HG03045 (cell line): Measurements from ENCODE around the gene GHRHR.

Experiments used
- ATAC-seq: cut with Tn5 transposase; IDR thresholded peaks from one replicate; pipeline ENCODE4 v1.9.1; 2021; ENCODE audit warnings: mild to moderate bottlenecking, moderate library complexity; ENCODE audit not compliant: unreplicated experiment

The GHRHR gene

DNA sequence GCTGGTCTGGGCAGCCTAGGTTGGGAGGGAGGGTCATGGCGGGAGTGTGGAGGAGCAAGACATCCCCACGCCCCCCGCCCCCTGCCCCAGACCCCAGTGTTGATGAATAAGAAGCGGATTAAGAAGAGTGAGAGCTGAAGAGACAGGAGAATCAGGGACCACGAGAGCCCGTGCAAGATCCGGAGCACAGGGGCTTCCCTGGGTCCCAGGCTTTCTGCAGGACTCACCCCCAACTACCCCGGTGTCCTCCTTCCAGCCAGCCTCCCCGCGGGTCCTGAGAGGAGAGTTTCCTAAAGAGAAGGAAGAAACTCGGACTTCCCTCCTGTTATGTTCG lies 20.1 kb downstream of the GHRHR start:
- no peak for ATAC-seq

DNA sequence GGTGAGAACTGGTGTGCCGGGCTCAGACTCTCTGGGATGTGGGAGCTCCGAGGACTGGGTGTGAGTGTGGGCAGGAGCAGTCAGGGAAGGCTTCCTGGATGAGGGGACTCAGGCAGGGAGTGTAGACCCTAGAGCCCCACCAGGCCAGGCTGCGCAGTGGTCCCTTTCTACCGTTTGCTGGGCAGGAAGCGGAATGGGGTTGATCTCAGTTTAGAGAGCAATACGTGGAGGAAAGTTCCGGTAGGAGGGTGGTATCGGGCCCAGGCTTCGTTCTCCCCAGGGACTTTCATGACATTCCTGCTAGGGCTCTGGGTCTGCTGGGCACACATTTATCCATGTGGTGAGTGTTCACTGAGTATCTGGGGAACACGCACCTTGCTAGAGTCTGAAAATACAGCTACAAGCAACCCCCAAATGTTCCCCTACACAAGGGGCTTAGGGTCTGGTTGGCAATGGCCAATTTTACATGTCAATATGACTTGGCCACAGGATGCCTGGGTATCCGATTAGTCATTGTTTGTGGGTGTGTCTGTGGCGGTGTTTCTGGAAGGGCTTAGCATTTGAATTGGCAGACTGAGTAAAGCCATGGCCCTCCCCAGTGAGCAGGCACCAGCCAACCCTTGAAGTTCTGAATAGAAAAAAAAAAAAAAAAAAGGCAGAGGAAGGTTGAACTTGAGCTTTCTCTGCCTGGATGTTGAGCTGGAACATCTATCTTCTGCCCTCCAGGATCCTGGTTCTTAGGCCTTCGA lies 20.8 kb downstream of the GHRHR start:
- no peak for ATAC-seq

DNA sequence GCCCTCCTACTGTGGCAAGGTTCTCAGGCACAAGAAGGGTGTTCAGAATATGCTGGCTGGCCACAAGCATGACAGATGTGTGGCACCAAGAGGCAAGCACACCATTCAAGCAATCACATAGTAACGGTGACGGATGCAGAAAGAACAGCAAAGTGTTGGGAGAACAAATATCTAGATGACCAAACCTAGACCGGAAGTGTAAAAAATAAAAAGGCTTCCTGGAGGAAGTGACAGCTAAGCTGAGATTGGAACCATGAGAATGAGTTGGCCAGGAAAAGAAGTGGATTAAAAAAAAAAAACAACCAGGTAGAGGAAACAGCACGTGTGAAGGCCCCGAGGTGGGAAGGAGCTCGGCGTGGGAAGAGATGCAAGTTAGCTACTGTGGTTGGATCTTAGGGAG lies 22.0 kb downstream of the GHRHR start:
- ATAC-seq: no peak

DNA sequence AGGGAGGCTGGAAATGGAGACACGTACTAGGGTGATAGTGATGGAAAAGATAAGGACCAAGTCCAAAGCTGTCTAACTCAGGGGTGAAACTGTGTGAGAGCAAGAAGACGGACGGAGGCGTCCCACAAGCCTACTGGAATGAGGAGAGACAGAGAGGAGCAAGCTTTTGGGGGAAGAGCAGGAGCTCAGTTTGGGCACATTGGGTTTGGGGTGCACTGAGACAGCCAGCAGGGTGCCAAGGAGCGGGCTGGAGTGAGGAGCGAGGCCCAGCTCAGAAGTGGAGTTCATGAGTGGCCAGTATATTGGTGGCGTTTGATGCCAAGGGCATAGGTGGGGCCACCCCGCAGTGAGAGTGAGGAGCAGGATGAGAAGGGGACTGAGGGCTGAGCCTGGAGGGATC lies 22.6 kb downstream of the GHRHR start:
- ATAC-seq: no peak

DNA sequence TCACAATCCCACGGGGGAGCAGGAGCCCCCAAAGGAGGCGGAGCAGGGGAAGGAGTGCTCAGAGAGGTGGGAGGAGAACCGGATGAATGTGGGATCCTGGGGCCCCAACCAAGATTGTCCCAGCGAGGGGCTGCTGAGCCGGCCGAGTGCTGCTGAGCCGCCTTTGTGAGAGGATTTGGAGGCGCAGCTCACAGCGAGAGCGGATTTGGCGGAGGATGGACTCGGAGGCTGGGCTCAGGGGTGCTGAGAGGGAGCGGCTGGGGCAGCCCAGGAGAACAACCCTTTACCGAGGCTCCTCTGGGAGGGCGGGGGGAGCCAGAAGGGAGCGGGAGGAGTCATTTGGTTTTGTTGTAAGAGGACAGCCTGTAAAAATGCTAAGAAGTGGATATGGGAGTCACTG lies 23.0 kb downstream of the GHRHR start:
- no peak for ATAC-seq

DNA sequence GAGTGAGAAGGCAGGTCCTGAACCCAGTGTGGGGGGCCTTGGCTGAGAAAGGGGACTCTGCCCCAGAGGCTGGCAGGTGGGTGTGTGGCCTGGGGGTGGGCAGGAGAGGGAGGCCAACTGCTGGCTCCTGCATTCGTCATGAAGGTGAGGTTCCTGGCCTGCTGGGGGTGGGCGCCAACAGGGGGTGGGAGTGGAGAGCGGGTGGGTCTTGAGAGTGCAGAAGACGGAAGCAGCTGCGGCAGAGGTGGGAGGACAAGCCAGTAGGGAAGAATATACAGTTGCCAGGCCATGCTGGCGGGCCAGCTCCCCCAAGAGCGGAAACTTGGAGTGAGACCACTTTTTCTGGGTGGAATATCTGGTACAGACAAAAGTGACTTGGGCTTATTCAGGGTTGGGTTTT lies 23.4 kb downstream of the GHRHR start:
- no peak for ATAC-seq

DNA sequence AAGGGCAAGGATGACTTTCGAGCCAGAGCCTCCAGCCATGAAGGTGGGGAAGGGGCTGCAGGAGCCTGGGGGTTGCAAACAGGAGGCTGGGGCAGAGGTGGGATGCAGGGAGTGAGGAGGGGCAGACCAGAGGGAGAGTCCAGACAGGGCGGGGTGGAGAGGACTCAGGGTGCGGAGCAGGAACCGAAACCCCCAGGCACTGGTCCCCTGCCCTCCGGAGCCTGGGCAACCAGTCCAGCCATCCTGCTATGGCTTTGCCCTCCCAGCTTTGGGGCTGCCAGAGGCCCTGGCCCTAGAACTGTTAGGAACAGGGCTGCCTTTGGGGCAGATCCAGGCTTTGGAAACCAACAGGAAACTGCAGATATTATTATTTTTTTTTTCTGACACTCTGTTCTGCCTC lies 24.2 kb downstream of the GHRHR start:
- ATAC-seq: no peak

DNA sequence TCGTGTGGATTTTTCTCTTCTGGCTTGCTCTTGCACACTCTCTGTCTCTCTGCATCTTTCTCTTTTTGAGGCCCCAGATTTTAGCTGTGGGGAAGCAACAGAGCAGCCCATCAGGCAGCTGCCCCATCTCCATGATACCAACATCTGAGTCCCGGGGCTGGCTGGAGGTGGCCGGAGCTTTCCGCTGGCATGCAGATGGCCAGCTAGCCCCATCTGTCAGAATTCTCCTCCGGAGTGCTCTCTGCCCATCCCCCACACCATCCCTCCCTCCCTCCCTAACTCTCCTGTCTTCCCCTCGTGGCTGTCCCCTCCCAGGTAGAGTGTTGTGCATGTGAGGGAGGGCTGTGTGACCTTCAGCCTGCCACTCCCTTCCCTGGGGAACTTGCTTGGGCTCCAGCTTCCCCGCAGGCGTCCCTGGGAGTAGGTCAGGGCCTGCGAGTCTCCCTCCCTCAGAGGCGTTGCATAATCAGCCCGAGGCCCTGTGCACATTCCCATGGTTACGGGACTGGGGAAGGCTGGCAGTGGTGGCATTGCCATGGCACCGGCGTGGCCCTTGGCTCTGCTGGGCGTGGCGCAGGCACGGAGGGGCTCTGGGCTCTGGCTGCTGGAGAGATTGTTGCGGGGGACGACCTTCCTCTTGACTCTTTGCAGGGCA lies 24.7 kb downstream of the GHRHR start:
- no peak for ATAC-seq

DNA sequence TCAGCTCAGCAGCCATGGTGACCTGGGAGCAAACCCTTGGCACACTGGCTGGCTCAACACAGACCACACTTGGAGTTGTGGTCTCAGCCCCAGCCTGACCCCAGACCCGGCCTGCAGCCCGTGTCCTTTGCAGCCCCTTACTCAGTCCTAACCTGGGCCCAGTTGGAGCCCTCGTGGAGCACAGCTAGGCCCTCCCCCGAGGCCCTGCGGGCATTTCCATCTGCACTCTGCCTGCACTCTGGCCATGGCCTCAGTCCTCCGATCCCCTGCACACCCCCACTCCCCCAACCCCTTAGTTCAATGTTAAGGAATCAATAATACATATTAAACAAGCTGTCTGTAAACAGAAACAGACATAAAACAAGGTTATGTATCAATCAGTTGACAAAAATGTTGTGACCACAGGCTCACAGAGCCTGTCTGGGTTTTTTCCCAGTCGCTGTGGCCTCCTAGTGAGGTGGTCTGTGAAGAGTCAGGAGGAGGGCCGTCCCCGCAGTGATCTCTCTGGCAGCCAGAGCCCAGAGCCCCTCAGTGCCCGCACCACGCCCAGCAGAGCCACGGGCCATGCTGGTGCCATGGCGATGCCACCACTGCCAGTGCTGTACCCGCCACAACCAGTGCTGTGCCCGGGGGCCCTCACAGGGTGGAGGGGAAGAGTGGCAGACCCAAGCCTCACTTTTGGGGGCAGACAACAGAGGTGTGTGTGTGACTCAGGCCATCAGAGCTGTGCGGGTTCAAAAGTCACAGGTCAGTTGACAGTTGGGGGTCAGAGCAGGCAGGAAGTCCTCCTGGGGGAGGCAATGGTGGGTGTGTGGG lies 25.5 kb downstream of the GHRHR start:
- ATAC-seq: no peak

DNA sequence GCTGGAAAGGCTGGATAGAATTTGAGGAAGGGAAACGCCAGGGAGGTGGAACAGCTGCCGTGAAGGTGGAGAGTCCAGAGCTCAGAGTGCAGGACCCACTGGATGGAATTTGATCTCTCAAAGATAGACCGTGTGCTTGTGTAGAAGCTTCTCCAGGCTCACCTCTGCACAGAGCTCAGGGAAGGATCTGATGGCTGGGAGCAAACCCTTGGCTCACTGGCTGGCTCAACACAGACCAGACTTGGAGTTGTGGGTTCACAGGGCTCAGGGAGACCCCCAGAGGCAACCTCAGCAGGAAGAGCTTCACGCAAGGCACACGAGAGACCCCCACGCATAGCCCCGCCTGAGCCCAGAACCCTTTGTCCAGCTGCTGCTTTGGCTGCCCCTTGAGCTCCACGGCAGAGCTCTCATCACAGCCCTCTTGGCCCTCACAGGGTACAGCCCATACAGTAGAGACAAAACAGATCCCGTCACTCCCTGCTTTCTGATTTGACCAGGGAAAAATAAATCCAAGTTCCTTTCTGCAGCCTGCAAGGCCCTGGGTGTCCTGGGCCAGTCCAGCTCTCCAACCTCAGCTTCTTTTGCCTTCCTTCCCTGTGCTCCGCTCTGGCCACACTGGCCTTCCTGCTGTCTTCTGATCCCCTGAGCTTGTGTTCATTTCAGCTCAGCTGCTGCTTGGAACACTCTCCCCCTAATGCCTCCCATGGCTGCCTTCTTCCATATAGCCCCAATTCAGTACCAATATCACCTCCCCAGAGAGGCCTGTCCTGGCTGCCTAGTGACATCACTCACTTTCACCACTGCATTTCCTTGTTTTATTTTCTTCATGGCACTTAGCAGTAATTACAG lies 26.3 kb downstream of the GHRHR start:
- ATAC-seq: no peak

DNA sequence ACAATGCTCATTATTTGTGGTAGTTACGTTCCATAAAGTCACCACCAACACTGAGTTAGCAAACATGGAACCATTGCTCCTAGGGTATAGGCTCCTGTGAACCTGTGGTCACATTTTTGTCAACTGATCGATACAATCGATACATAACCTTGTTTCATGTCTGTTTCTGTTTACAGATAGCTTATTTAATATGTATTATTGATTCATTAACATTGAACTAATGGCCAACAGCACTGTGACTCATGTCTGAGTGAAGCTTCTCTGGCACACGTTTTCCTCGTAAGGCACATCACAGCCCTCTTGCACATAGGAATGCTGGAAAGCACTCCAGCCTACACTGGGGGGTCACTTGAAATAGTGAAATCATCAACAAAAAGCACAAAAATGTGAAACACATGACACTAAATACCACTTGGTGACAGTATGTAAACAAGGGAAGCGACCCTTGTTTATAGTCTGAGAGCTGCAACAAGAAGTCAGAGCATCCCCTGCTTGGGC lies 27.0 kb downstream of the GHRHR start:
- no peak for ATAC-seq

DNA sequence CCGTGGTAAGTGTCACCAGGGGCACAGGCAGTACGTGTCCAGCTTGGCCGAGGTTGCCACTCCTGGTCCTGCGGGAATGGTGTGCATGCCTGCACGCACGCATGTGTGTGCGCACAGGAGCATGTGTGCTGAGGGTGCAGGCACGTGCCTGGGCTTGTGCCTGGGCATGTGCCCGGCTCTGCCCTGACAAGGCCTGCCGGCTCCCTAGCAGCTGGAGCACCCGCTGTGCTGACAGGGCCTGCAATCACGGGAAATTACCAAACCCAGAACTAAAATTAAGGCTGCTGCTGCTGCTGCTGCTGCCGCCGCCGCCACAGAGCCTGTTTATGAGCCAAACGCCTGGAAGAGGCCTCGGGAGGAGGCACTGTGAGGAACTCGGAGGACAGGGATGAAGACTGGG lies 28.7 kb downstream of the GHRHR start:
- ATAC-seq: no peak

DNA sequence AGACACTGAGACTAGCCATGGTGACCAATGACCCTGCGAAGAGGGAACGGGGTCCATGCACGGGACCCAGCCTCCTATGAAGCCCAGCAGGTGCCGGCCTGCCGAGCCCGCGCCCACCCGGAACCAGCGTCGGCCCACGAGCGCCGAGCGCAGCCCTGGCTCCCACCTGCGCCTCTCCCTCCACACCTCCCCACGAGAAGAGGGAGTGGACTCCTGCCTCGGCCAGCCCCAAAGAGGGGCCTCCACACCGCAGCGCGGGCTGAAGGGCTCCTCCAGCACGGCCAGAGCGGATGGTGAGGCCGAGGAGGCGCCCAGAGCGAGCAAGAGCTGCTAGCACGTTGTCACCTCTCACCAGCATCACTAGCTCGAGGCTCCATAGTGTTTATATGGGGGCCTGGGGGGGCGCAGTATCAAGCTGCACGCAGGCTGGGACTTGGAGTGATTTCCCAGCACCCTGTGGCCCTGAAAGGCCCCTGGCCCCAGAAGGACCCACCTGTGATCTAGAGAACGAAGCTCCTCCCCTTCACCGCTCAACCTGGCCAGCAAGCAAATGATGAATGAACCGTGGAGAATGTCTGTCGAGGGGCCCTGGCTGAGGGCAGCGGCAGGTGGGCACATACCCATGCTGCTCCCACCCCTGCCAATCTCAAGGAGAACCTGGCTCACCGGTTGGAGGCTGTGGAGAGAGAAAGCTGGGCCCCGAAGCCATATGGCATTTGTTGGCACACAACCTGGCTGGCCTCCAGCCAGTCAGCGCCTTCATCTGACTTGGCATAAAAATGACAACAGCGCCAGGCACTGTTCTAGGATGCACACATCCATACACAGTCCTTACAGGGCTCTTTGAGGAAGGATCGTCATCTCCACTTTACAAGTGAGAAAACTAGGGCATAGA lies 30.7 kb downstream of the GHRHR start:
- no peak for ATAC-seq

DNA sequence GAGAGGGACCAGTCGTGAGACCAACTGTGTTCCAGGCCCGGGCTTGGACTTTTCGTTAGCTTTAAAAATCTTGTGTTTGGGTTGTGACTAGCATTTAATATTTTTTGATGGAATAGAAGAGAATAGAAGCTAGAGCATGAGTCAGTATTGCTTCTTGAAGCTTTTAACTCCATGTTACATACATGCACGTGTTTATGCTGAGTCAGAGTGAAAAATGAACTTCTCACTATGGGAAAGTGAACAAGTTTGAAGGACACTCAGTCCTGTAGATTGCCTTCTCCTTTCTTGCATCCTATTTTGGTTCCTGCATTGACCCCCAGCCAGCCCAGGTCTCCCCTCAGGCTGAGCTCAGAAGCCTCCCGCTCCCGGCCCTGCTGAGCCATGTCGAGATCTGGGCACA lies 31.8 kb downstream of the GHRHR start:
- ATAC-seq: no peak

DNA sequence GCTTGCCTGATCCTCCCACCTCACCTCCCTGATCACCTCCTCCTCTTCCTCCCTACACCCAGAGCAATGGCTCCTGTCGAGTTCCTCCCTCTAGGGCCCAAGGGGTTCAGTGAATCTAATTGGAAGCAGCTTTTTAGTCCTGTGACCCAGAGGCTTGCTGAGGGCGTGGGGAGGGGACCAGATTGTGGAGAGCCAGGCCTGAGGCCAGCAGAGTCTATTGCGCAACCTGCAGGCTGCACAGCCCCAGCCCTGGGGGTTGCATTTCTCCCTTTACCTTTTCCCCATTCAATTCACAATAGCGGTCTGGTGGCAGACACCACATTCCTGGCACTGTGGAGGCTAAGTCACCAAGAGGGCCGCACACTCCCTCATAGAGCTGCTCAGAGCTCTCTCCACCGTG lies 32.5 kb downstream of the GHRHR start:
- no peak for ATAC-seq

DNA sequence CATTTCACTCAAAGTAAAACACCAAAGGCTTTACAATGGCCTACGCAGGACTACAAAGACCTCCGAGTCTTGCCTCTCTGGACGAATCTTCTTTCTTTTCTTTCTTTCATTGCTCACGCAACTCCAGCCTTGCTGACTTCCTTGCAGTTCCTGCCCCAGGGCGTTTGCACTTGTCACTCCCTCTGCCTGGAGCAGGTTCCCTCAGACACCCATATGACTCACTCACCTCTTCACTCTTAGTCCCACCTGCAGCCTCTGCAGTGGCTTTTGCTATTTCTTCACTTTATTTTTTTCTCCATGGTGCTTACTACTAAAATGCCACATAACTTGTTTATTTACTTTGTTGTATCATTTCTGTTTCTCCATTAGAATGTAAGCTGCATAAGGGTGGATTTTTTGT lies 33.1 kb downstream of the GHRHR start:
- no peak for ATAC-seq

DNA sequence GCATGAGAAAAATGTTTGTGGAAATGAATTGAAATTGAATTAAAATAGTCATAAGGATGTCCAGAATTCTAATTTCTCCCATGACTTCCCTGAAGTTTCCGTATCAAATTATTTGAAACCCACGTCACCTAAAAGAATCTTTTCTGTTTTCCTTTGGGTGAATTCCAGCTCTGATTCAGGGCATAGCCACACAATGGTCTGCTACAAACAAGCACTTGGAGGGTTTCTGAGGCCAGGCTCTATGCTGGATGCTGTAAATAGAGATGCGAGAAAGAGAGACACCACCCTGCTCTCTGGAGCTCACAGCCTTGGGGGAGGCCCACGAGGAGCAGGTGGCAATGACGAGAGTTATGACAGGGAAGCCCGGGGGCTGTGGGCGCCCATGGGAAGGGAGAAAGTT lies 33.6 kb downstream of the GHRHR start:
- no peak for ATAC-seq

DNA sequence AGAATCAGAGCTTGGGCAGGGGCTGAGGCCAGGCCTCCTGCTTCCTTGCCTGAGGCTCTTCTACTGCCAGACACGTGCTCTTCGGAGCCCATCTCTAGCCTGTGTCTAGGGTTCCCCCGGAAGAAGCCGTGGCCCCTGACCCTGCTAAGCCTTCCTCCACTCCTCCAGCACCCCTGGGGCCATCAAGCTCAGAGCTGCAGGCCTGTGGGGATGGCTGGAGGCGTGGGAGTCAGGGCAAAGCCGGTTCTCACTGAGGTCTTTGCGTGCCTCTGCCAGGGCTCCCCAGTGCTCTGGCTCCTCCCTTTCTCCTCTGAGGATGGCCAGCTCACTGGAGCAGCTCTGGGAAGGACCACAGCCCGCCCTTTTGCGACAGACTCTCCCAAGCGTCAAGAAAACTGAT lies 34.4 kb downstream of the GHRHR start:
- ATAC-seq: no peak

DNA sequence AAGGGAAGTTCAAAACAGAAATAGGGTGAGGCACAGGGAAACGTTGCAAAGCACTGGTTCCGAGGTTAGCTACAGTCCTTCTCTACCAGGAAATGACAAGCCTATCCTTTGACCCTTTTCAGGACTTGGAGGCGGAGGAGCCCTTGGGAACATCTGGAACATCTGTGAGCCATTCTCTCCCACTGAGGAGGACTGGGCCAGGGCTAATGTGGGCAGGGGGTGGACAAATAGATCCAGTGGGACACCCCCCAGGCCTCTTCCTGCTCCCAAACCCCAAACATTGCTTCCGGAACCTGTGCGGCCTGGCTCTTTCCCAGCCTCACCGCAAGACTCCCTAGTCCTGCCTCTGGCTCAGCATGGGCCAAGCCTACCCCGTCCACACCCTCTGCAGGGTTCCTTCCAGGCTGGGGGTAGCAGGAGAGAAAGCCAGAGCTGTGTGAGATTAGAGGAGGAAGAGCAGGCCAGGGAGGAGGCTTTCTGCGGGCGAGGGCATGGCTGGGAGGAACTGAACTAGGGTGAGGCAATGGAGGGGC lies 36.5 kb downstream of the GHRHR start:
- ATAC-seq: no peak

DNA sequence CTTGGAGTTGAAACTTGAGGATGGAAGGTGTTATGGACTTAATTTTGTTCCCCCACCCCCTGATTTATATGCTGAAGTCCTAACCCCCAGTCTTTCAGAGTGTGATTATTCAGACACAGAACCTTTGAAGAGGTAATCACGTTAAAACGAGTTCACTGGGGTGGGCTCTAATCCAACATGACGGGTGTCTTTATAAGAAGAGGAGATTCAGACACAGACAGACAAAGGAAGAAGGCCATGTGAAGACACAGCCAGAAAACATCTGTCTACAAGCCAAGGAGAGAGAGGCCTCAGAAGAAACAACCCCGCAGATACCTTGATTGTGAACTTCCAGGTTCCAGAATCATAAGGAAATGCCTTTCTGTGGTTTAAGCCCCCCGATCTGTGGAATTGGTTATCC lies 37.0 kb downstream of the GHRHR start:
- no peak for ATAC-seq
